ENCODE results near the gene SGPP2.

DNA sequence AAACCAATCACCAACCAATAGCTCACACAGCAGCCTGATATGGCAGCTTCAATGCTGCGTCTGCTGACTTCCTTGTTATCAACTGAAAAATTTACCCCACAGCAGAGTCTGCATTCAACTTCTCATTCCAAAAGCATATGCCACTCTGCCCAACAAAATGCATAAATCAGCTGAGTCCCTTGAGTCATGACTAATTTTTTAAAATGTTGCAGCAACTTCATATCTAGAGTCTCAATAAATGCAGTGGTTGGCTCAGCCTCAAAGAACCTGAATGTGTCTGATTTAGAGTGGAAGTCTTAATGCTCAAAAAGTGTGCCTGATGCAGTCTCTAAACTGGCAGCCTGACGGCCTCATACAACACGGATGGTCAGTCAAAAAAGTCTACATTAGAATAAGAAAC is 185.0 kb downstream of the SGPP2 start:
- TF ChIP-seq, protein P1, sequence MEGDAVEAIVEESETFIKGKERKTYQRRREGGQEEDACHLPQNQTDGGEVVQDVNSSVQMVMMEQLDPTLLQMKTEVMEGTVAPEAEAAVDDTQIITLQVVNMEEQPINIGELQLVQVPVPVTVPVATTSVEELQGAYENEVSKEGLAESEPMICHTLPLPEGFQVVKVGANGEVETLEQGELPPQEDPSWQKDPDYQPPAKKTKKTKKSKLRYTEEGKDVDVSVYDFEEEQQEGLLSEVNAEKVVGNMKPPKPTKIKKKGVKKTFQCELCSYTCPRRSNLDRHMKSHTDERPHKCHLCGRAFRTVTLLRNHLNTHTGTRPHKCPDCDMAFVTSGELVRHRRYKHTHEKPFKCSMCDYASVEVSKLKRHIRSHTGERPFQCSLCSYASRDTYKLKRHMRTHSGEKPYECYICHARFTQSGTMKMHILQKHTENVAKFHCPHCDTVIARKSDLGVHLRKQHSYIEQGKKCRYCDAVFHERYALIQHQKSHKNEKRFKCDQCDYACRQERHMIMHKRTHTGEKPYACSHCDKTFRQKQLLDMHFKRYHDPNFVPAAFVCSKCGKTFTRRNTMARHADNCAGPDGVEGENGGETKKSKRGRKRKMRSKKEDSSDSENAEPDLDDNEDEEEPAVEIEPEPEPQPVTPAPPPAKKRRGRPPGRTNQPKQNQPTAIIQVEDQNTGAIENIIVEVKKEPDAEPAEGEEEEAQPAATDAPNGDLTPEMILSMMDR (IDR thresholded peaks at IDR 0.05), result no peak
- no peak for TF ChIP-seq POLR2A (IDR thresholded peaks at IDR 0.05)
